G401.6 (cell line): ENCODE measurements around the gene DAB1.

ENCODE experiments used
- FAIRE-seq: peaks from 2 replicates; lab custom pipeline; 2012; peaks lifted over from hg19 to GRCh38; lab: Jason Lieb, UNC

DAB1 gene

DNA sequence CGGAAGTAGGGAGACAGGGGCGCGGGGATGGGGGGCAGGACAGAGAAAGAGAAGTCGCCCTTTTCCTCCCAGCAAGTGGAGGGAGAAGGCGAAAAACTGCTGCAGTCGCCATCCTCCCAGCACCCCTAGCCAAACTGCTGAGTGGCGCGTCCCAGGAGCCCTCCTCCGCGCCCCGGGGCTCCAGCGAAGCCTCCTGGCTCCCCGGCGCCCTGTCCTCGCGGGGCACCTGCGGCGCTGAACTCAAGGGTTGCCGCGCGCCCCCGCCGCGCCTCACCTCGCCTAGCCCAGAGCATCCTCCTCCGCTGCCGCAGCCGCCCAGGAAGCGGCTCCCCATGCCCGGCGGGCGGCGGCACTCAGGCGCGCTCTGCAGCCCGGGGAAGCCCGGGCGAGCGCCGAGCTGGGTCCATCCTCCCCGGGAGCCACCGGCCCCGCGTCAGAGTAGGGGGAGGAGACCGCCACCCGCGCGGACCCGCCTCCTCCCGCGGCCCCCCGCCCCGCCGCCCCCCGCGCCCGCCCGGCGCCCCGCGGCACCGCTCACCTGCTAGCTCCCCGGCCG is at the start of gene DAB1:
DAB1 (minus strand) TSS at position 405 of the 556 bp plus-strand sequence. CDS start 133,030 bp downstream, outside the sequence.
- FAIRE-seq: no peak

DNA sequence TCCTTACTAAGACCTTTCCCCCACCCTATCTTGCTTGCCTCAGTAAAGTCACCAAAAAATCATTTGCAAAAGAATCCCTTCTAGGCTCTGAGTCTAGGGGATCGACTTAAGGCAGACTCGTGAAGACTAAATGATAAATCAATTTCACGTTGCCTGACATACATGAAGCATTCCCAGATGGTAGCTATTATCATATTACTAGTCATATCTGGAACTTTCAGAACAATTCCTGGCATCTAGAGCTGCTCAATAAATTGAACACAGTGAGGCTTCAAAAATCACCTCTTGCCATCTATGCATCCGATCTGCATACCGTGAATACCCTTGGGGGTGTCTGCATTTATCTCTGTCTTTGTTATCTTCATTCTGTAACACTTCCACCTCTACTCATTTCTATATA is 49.6 kb upstream of the DAB1 start:
- no peak for FAIRE-seq

DNA sequence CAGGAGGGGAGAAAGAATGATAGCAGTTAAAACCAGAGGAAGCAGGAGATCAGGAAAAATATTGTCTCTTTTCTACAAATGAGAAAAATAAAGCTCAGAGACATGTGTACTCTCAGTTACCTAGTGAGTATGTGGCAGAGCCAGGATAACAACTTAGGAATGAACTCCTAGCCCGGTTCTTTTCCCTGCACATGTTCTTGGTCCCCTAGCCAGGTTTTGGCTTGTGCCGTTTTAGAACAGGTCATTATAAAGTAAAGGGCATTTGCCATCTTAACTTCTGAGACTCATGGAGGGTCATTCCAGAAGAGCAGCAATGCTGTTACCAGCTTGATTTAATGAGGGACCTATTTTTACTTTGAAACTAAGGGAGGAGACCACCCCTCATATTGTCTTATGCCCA is 48.1 kb upstream of the DAB1 start:
- no peak for FAIRE-seq

DNA sequence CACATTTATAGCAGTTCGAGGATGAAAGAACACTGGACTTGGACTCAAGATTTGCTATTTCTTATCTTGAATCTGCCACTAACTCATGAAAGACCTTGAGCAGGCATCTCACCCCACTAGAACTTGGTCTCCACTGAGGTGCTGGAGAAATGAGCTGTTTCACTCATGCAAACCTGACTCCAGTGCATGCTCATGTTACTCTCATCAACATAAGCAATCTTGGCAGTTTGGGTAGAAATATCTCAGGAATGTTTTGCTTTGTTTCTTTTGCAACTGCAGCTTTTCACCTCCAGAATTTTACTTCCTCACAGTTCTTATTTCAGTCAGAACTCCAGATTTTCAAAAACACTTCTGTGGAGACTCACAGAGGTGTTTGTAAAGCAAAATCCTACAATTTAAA is 46.2 kb upstream of the DAB1 start:
- FAIRE-seq: no peak

DNA sequence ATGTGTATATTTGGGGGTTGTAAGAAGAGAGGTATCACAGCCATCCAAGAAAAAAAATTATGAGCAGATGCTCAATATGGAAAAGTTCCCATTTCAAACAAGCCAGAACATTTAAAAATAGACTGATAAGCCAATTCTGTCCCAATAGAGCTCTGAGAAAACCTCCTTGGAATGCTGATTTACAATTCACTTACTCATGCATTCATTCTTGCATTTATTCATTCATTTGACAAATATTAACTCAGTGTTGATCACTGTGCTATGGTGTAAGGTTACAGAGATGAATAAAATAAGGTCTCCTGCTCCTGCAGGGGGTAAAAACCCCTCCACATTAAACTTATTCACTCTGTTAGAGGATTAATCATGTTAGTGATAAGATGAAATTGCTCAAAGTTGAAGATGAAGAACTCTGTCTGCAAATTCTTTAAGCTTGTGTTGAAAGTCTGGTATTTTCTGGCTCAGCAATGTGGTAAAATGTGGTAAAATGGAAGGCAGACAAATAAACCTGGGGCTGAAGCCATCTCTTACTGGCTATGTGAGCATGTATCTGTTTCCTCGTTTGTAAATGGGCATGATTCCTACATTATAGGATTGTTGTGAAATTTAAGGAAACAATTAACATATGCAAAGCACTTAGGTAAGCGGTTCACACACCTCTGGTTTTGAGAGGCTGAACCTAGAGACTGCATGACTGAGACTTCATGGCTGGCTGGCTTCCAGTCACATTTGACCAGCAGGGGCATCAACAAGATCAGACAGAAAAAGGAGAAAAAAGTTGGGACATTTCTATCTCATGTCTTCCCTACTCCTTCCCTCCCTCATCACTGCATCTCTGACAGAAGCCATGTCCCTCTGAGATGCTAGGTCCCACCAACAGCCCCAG is 45.0 kb upstream of the DAB1 start:
- no peak for FAIRE-seq

DNA sequence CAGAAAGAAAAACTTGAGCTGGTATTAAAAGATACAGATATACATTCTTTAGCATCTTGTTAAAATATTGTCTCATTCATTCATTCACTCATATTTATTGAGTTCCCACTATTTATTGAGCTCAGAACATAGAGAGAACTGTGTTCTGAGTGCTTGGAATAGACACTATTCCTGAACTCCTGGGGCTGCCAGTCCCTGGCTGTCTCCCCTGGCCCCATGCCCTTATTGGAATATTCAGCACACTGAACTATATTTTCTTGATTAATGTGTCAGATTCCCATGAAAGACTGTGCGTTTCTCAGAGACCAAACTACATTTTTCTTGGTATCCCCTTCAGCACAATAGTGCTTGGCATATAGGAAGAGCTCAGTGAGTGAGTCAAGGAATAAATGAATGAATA is 44.0 kb upstream of the DAB1 start:
- no peak for FAIRE-seq

DNA sequence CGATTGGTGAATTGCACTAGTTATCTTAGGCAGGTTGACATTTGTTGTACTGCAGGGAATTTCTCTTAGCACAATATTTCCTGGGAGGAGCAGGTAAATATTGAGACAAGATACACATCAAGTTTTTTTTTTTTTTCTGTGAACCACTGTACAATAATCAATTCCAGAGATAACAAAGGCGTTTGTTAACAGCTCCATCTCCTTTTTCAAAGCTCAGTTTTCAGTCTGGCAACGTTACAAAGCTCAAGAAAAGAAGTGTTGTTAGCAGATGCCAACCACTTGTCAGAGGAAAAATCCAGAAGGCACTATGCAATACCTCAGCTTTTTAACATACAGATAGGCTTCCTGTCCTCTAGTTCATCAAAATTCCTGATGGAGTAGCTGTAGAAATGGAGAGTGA is 40.9 kb upstream of the DAB1 start:
- FAIRE-seq: no peak

DNA sequence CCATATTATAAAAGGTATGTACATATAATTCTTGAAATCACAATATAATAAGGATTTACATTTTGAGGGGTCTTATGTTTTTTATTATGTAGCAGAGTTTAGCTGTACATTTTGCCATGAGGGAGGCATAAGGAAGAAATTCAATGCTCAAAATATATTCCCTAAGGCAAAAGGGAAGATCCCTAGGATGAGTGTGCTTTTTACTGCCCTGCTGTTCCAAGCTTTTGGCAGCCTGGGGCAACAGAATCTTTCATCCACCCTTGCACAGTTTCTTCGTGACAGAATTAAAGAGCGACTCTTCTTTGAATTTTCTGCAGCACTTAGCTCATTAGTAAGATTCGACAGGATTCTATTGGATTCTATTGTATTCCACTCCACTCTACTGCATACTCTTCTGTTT is 39.5 kb upstream of the DAB1 start:
- FAIRE-seq: no peak

DNA sequence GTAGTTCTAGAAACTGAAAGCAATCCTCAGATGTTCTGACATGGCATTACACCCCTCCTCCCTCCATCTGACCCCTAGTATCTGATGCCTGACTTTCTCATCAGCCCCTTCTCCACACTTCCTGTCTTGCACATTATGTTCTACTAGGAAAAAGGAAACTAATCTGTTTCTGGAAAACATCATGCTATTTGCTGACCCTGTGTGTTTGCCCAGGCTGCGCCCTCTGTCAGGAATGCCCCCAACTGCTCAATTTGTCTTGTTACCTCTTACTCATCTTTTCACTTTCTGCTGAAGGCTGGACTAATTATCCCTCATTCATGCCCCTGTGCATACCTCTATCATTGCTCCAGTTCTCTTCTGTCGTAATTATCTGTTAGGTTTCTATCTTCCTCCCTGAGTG is 37.5 kb upstream of the DAB1 start:
- FAIRE-seq: no peak

DNA sequence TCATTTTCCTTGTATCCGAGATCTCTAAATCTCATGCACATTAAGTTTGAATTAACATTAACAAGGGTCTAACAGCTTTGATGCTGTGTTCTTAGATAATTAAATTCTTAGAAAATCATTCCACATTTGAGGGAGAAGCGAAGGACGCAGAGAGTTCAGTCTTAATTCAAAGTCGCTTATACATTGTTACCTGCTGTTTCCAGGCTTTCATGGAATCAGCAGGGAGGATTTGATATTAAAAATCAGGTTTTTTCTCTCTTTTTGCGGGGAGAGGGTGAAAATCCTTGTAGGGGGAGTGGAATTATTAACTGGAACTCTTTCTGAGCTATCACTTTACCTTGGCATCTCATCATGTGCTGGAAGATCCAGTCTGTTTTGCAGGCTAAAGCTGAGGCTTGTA is 27.7 kb upstream of the DAB1 start:
- no peak for FAIRE-seq

DNA sequence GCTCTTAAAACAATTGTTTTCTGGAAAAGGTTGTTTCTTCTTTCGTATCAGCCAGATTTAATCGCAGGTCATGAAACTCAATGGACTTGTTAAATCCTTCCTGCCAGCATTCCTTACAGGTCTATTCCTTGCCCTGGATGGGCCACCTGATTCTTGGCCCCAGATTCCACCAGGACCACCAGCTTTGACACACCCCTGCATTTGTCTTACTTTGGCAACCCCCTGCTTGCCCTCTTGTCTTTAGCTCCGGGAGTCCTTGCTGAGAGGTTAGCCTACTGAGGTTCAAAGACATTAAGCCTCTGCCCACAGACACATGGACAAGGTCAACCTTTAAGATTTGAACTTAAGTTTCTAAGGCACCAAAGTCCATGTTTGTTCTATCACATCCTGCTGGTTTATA is 27.1 kb upstream of the DAB1 start:
- FAIRE-seq: no peak

DNA sequence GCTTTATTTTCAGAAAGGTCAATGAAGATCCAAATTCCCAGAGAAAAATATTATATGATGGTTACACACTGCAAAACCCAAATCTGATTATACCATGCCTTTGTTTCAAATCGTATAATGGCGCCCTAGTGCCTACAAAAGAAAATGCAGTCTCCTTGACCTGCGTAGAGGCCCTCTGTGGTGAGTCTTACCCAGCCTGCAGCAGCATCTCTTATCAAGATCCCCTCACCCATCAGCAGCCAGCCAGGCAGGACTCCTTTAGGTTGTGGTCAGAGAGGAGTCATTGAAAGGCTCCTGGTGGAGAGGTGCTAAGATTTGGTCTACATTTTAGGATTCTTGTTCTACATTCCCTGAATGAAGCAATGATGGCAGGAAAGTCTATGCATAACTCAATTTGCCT is 23.7 kb upstream of the DAB1 start:
- no peak for FAIRE-seq

DNA sequence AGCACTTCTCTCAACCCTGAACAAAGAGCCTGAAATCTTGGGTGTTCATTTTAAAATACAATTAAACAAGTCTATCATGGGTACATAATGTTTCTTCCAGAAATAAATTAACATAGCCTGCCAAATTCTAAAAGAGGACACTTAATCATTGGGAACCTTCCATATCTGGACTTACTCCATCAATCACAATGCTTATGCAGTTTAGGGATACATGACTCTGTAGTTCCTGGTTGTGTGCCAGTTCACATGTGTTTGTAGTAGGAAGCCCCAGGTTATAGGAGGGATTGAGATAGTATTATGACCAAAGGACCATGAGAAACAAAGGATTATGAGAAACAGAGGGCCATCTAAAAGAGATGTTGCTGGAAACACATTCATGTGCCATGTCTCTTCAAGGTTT is 19.1 kb upstream of the DAB1 start:
- no peak for FAIRE-seq

DNA sequence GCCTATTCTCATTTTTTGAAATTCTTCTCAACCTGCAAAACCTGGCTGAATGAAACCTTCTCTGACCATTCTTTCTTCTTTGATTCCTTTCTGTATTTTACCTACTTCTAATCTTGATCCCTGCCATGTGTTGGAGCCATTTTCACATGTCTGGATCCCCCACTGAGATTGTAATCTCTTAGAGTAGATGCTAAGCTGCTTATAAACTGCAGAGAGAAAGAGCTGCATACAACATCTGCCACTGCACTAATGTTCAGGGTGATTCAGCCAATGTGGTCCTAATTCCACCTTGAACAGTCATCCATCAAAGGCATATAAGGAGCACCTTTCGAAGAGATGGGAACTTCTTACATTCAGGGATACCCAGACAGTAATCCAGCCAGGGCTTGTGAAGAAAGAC is 16.2 kb upstream of the DAB1 start:
- FAIRE-seq: no peak

DNA sequence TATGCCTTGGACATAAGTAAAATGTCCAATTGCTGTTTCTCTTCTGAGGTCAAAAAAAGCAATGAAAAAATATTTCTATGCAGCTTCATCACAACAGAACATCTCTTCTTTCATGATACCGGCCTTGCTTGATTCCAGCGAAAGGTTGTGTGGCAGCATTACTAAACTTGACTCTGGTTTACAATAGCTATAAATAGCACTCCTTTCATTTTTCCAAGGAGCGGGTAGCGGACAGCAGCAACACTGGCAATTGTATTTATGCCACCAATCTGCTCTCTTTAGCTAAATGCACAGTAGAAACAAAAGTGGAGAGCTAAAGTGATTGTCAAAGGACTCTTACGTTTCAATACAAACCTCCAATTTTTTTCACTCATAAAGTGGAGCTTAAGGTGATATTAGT is 7.5 kb upstream of the DAB1 start:
- FAIRE-seq: no peak

DNA sequence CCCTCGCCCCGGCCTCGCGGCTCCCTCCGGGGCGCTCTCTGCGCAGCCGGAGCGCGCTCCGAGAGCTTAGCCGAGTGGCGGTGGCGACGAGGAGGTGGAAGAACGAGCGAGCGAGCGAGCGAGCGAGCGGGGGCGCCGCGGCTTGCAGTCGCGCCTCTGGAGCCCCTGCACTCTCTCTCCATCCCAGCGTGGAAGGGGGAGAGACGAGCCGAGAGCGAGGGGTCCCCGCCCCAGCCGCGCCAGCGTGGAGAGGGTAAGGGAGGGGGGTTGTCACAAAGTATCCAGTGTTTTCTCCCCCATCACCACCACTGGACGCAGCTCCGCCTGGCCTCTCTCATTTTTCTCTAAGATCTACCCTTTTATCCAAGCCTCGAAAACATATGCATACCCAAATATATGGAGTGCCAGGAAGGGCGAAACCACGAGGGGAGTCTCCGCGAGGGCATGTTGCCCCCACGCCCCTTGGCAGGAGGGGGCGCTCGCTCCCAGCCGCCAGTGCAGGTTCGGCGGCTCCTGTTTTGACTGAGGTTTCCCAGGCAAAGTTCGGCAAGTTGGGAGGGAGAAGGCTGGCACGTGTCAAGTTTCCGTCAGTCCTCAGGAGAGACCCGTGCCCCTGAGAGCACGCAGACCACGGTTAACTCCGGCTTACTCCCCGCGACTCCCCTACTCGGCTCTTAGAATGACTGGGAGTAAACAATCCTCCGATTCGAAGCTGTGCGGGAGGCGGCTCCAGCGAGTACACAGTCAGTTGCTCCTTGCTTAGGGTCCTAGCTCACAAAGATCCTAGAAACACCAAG is 569 bp upstream of the DAB1 start:
- FAIRE-seq: no peak

DNA sequence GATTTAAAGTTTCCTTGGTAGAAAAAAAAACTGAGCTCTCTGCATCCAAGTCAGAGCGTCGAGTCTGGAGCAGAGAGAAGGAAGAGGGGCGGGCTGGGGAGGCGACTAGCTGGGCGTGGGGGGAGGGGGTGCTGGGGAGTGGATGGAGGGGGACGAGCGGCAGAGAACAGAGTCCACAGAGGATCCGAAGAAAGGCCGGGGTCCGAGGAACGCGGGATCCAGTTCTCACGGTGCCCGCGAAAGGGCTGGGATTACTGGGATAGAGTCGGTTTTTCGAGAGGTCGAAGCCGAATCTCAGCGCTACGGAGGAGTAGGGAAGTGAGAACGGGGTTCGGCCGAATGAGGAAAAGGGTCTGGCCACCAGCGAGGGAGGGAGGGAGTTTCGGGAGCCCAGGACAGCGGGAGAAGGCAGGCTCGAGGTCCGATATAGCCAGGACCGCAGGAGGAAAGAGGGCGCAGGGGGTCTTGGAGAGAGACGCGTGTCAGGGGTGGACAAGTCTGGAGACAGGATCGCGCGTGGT is 665 bp downstream of the DAB1 start:
- no peak for FAIRE-seq

DNA sequence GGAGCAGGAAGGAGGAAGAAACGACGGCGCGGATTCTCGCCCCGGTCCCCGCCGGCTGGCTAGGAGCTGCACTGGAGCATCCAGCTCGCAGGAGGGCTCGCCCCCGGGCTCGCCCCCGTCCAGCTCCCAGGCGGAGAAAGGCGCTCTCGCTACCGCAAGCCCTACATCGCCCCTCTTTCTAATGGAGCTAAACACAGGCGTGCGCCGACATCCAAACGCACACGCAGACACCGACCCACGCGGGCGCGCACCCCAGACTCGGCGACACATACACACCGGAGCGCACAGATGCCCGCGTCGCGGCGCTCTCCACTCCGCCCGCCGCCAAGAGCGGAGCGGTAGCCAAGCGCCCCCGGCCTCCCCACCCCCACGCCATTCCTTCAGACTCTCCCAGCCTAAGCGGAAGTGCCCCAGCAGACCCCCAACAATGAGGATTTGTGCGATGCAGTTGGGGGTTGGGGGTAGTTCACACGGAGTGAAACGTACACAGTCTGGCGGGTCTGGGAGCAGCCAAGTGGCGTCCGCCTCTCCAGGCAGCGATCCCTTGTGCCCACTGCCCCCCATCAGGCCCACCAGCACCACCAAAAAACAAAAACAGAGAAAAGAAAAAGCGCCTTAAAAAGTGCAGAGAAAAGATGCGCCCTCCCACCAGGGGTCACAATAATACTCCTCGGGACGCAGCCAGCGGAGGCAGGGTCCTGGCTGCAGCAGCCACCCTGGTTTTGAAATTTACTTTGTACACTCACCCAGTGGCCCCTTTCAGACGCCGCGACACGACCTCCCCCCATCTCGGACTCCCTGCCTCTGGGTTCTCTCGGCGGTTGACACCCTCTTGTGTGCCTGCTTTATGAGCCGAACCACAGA is 1.4 kb downstream of the DAB1 start:
- FAIRE-seq: no peak

DNA sequence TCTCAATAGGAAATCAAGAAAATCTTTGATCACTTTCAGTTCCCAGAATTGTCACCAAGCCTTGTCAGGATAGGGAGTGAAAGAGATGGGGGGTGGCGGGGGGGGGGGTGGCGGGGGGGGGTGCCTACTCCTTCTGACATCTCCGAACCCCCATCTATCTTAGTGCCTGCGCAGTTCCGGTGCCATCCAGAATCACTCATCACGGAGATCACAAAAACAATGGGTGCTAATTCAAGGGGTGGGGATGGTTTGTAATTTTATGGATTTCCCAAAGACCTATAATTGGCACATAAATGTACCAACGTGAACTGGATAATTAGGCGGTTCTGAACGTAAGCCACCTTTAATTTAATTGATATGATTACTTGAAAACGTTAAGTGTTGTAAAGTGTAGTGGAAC is 2.1 kb downstream of the DAB1 start:
- no peak for FAIRE-seq

DNA sequence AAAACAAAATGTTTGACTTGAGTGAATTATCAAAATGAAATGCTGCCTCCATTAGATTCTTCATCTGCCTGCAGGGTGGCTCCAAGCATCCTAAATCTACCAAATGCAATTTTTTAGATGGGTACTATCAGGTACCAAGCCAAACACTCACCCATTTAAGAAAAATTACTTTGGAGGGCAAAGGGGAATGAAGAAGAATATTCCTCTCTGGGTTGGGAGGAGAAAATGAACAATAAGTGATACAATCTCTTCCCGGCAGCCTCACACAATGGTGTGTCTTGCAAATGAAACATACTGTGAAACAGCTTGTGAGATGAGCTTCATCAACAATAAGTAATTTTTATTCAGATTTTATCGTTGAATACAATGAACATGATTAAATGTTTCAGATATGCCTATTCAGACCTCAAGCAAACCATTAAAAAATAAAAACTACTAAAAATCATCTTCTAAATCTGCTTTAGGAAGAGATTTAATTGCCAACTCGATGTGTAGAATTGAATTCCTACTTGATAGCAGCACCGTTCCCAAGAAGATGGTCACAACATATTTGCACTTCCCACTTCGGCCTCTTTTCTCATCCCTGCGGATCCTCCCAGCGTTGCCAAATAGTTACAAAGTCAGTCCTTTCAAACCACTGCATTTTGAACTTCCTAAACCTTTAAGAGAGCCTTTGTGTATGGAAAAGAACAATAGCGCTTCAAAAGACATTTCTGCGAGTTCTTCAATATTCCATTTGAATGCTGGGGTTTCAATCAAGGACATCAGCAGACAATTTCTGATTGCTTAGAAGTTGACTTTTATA is 2.7 kb downstream of the DAB1 start:
- no peak for FAIRE-seq

DNA sequence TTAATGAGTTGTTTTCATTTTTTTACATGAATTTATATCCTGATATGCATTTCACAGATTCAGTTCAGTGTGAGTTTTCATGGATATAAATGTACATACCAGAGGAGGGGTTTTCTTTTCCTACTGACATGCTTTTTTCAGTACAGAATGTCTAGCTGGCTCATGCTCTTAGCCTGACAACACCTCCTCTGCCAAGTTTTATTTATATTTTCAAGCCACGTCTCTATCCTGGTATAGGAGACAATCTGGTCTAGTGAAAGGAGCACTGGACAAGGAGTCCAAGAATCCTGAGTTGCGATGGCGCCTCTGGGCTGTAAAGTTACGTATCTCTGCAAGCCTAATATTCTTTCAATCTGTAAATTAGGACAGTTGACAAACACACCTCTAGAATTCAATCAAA is 4.9 kb downstream of the DAB1 start:
- FAIRE-seq: no peak
